H54 (cell line): ENCODE measurements around the gene UEVLD.
A peak's percentile ranks its signal among the peaks of the same experiment; 100 is the strongest.

Source experiments
- DNase-seq: peaks from one replicate; pipeline ENCODE4 v3.0.0; 2011; ENCODE audit warnings: low spot score, mixed read lengths; ENCODE audit not compliant: insufficient read length
- FAIRE-seq: peaks from 3 replicates; lab custom pipeline; 2011; peaks lifted over from hg19 to GRCh38; lab: Jason Lieb, UNC
- POLR2A ChIP-seq: IDR thresholded peaks from 2 replicates; pipeline ENCODE4 v1.6.1; 2011; ENCODE audit warnings: low read depth, mild to moderate bottlenecking, low read length

Gene UEVLD

GRCh38 chr11:18588297-18589252 lies at the start of gene UEVLD:
Gene UEVLD, minus strand, starts transcription at chr11:18588734. Its CDS starts 80 bp downstream, at chr11:18588654.
- TF ChIP-seq POLR2A, result peak; percentile 86
- FAIRE-seq, result no peak
- DNase-seq, result peak; percentile 88

GRCh38 chr11:18634140-18635032 lies 45.9 kb upstream of the UEVLD start, which contains the start of gene SPTY2D1:
Gene SPTY2D1, minus strand, starts transcription at chr11:18634342. Its CDS starts 85 bp downstream, at chr11:18634257.
- DNase-seq (peak; percentile 92), FAIRE-seq (peak; percentile 75)
- peak; percentile 79 for TF ChIP-seq POLR2A

GRCh38 chr11:18633256-18634139 lies 45.0 kb upstream of the UEVLD start:
- FAIRE-seq, result no peak
- TF ChIP-seq POLR2A, result no peak
- no peak for DNase-seq

- DNase-seq (no peak), FAIRE-seq (no peak)
- no peak for TF ChIP-seq POLR2A
Measured at GRCh38 chr11:18632841-18633240, 44.3 kb upstream of the UEVLD start.

- no peak for TF ChIP-seq POLR2A
- no peak for FAIRE-seq
- no peak for DNase-seq
Measured at GRCh38 chr11:18624161-18624560, 35.6 kb upstream of the UEVLD start.

- DNase-seq, result no peak
- FAIRE-seq, result no peak
- TF ChIP-seq POLR2A, result no peak
Measured at GRCh38 chr11:18623707-18624106, 35.2 kb upstream of the UEVLD start.

GRCh38 chr11:18618342-18619025 lies 29.9 kb upstream of the UEVLD start:
- FAIRE-seq (no peak), DNase-seq (no peak)
- TF ChIP-seq POLR2A, result no peak

- FAIRE-seq, result no peak
- TF ChIP-seq POLR2A, result no peak
- DNase-seq, result no peak
Measured at GRCh38 chr11:18617688-18618341, 29.3 kb upstream of the UEVLD start.

GRCh38 chr11:18615628-18616392 lies 27.3 kb upstream of the UEVLD start:
- no peak for FAIRE-seq
- DNase-seq, result no peak
- TF ChIP-seq POLR2A, result no peak

GRCh38 chr11:18614667-18615066 lies 26.1 kb upstream of the UEVLD start:
- no peak for TF ChIP-seq POLR2A
- no peak for DNase-seq
- FAIRE-seq, result no peak

GRCh38 chr11:18612394-18612793 lies 23.9 kb upstream of the UEVLD start:
- no peak for TF ChIP-seq POLR2A
- DNase-seq, result no peak
- no peak for FAIRE-seq

GRCh38 chr11:18611196-18611595 lies 22.7 kb upstream of the UEVLD start:
- DNase-seq (no peak), FAIRE-seq (no peak)
- no peak for TF ChIP-seq POLR2A
